Measurements from ENCODE around the gene HHATL.

Gene HHATL

DNA sequence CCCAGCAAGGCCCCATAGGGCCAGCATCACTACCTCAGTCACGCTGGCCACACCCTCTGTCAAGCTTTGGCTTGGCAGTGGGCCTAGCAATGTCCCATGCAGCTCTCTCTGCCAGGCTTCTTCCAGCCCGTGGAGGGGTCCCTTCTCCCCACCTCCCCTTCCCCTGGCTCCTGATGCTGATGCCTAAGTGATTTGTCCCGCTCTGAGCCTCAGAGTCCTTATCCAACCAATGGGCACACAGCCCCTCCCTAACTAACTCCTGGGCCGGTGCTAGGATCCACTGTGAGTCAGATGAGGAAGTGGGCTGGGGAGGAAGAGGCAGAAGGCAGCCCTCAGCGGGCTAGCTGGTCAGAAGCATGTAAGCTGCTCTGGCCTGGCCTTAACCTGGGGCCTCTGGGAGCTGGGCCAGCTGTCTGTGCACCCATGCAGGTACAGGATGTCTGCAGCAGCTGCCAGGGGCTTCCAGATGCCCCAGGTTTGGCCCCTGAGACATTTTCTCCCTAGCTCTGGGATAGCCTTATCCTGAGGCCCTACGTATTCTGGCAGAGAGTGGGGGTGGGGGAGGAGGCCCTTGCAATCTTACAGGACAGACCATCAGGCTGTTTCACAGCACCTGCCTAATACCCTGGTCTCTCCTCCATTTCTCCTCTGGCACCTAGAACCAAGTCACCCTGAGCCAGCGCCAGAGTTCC lies 49.8 kb downstream of the HHATL start:
- peak; percentile 82 for DNase-seq (ENCODE audit: low spot score)

DNA sequence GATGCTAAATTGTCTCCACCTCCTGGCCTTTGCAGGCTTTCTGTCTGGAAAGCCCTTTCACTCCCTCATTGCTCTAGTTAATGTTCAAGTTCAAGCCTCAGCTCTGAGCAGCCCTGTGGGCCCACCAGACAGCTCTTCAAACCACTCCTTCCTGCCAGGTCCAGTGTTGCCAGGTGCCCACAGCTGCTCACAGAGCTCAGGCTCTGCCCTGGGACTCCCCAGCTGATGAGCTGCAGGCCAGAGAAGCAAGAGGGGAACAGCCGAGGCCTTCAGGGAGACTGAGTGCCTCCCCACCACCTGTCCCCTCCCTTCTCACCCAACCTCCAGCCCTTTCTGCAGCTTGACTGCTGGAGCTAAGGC lies 50.4 kb downstream of the HHATL start:
- DNase-seq (ENCODE audit: low spot score), result no peak

DNA sequence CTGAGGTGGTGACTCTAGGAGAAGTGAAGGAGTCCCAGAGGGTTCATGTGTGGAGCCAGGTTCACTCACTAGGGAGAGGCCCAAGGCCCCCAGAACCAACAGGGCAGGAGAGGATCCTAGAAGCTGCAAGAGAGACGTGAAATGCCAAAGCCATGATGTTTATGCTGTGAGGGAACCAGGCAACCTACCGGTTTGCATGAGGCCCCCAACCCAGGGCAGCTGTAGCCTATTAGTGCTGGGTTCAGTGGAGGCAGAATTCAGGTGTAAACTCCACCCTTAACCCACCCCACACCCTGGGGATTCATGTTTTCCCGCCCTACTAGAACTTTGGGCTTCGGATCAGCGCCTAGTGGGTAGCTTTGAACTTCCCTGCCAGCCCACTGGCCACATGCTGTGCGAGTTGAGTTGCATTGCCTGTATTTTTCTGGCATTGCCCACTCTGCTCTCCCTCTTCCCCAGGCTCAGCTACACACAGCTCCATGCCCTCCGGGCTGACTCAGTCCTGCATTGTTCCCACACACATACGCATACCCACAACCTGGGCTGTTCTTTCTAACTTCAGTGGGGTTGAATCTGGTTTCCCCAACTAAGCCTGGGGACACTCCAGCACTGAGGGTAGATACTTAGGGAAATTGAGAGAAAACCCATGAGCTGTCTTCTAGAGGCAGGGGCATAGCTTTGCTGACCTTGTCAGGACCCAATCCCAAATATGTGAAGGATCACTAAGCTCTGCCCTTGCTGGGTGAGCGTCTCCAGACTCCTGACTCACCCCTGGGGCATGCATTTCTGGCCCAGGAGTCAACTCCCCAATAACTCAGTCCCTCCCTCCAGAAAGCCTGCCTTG lies 51.1 kb downstream of the HHATL start:
- DNase-seq (ENCODE audit: low spot score), result peak; percentile 87

DNA sequence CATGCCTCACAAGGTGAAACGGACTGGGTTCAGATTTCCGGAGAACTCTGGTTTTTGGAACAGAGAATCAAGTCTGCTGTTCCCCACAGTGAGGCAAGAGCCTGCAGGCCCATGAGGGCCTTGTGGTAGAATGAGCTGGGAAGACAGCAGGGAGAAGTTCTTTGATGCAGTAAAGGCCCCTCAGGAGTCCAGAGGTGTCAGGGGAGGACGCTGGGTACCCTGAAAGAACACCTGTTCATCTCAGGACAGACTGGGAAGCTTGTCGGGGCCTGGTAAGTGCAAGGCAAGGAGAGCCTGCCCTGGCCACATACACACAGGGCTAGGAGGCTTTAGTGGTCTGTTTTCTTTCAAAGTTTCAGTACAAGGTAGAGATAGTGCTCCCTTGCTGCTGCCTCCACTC lies 52.8 kb downstream of the HHATL start:
- DNase-seq (ENCODE audit: low spot score), result no peak

DNA sequence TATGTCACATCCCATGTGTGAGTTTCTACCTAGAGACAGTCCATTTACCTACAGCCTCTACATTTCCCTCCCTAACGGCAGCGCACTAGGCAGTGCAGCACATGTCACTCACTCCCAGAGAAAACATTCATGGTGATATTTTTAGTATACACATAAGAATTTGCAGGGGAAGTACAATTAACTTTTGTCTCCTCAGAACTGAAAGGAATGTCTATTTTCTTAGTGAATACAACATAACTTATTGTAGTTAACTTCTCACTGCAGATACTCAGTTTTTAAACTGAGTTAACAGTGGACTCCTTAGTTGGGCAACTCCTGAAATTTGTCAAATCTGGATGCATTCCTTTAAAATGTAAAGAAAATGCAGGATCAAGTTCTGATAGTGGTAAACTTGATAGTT lies 53.6 kb downstream of the HHATL start:
- DNase-seq (ENCODE audit: low spot score), result no peak

DNA sequence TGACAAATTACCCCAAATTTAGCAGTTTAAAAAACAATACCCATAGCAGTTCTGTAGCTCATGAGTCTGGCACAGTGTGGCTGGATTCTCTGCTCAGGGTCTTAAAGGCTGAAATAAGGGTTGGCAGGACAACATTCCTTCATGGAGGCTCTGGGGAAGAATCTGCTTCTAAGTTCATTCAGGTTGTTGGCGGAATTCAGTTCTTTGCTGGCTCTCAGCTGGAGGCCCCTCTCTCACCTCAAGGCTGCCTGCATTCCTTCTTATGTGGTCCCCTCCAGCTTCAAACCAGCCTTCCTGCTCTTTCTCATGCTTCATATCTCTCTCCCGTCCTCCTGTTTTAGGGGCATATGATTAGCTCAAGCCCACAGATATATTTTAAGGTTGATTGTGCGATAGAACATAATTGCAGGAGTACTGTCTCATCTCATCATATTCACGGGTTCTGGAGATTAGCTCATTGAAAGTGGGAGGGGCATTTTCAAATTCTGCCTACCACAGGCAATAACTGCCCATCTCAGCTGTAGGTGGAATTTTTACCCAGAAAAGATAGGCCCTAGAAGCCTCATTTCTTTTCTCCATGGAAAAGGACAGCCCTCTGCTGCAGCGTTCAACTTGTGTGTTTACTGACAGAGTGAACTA lies 54.7 kb downstream of the HHATL start:
- no peak for DNase-seq (ENCODE audit: low spot score)

Data from AG08395 (cell line).